ENCODE measurements around the gene ZNF316.

The ZNF316 gene

DNA sequence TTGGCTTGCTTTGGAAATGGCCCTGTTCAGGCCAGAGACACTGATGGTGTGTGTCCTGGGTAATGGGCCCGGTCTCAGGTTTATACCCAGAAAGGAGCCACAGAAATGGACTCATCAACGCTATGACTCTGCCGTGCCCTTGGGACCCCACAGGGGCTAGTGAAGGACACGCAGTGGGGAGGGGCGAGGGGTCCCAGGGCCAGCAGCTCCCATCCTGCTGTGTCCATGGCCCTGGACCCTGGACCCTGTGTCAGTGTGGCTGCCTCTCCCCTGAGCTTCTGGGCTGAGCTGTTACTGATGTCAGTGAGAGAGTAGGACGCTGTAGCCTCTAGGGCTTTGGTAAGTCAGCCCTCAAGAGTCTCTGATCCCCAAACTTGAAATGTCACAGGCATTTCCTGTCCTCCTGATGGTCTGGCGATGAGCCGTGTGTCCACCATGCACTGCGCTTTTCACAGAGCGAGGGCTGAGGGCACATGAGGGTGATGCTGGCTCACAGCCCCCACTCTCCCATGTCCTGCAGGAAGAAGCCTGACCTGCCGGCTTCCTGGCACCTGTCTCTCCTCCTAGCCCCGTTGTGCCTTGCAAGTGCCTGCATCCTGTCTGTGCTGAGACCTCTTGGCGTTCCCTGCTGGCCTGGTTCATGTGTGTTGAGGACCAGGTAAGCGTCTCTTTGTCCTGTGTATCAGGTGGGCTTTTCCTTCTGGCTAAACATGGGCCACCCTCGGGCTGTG, 4.4 kb downstream of the ZNF316 start:
- no peak overlapping the region for H3K4me3 ChIP-seq (ENCODE audit: low read depth in 1 of 2, low read length in 2 of 2)
- H3K27me3 ChIP-seq (ENCODE audit: control insufficient read depth in 1 of 2, insufficient read depth in 2 of 2, low read length in 2 of 2), result no peaks in the 10 kb centered on the region
- H3K9me3 ChIP-seq (ENCODE audit: low read length), result no peaks in the 10 kb centered on the region
- H3K36me3 ChIP-seq (ENCODE audit: insufficient read depth, low read length), result peaks cover 34% of the 10 kb centered on the region
- no peak overlapping the region for H3K9ac ChIP-seq (ENCODE audit: low read length)
- H3K4me1 ChIP-seq (ENCODE audit: insufficient read depth, low read length), result peaks cover 21% of the 10 kb centered on the region
- no peak overlapping the region for H3K27ac ChIP-seq (ENCODE audit: low read depth, low read length)

DNA sequence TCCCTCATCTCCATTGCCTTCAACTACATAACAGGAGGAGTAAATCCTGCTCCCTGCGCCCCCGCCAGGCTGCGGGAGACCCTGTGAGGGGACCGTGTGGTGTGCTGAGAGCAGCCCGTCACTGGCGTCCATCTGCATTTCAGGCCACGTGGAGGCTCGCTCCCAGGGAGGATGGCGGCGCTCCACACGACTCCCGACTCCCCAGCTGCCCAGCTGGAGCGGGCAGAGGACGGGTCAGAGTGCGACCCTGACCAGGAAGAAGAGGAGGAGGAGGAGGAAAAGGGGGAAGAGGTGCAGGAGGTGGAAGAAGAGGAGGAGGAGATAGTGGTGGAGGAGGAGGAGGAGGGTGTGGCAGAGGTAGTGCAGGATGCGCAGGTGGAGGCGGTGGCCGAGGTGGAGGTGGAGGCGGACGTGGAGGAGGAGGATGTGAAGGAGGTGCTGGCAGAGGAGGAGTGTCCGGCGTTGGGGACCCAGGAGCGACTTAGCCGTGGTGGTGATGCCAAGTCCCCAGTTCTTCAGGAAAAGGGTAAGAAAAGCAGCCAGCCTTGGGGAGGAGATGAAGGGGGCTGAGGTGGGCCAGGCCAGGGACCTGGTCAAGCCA, 5.2 kb downstream of the ZNF316 start:
- Histone ChIP-seq H3K9ac (ENCODE audit: low read length) (no peak overlapping the region), H3K27me3 (ENCODE audit: control insufficient read depth in 1 of 2, insufficient read depth in 2 of 2, low read length in 2 of 2) (no peaks in the 10 kb centered on the region), H3K36me3 (ENCODE audit: insufficient read depth, low read length) (peaks cover 34% of the 10 kb centered on the region), H3K9me3 (ENCODE audit: low read length) (no peaks in the 10 kb centered on the region), H3K4me3 (ENCODE audit: low read depth in 1 of 2, low read length in 2 of 2) (no peak overlapping the region), H3K4me1 (ENCODE audit: insufficient read depth, low read length) (peaks cover 20% of the 10 kb centered on the region), H3K27ac (ENCODE audit: low read depth, low read length) (no peak overlapping the region)

DNA sequence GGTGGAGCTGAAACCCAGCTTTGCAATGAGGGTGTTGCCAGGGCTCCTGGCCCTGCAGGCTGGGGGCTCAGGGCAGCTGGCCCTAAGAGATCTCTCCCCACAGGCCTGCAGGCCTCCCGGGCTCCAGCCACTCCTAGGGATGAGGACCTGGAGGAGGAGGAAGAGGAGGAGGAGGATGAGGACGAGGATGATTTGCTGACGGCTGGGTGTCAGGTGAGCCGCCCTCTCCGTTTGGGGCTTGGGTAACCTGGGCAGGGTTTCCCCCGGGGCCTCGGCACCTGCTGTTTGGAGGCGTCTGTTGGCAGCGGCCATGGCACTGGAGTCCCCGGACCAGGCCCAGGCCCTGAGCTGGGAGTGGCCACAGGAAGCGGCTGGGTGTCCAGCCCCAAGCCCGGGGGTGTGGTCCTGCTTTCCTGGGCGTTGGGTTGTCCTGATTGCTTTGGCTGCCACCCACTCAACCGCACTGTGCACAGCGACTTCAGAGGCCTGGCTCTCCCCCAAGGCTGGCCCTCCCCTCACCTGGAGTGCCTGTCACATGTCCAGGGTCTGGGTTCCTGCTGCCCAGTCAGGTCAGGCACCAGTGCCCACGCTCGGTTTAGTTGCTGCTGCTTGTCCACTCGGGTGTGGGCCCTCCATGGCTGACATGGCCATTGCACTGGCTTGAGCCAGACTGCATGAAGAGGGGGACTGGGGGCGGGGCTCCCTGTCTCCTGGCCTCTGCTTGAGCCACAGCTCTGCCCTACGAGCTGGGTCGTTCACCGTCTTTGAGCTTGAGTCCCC, 5.9 kb downstream of the ZNF316 start:
- Histone ChIP-seq H3K9me3 (ENCODE audit: low read length) (no peaks in the 10 kb centered on the region), H3K4me3 (ENCODE audit: low read depth in 1 of 2, low read length in 2 of 2) (no peak overlapping the region), H3K27ac (ENCODE audit: low read depth, low read length) (no peak overlapping the region), H3K36me3 (ENCODE audit: insufficient read depth, low read length) (peaks cover 34% of the 10 kb centered on the region), H3K9ac (ENCODE audit: low read length) (no peak overlapping the region), H3K4me1 (ENCODE audit: insufficient read depth, low read length) (peaks cover 18% of the 10 kb centered on the region), H3K27me3 (ENCODE audit: control insufficient read depth in 1 of 2, insufficient read depth in 2 of 2, low read length in 2 of 2) (no peaks in the 10 kb centered on the region)

DNA sequence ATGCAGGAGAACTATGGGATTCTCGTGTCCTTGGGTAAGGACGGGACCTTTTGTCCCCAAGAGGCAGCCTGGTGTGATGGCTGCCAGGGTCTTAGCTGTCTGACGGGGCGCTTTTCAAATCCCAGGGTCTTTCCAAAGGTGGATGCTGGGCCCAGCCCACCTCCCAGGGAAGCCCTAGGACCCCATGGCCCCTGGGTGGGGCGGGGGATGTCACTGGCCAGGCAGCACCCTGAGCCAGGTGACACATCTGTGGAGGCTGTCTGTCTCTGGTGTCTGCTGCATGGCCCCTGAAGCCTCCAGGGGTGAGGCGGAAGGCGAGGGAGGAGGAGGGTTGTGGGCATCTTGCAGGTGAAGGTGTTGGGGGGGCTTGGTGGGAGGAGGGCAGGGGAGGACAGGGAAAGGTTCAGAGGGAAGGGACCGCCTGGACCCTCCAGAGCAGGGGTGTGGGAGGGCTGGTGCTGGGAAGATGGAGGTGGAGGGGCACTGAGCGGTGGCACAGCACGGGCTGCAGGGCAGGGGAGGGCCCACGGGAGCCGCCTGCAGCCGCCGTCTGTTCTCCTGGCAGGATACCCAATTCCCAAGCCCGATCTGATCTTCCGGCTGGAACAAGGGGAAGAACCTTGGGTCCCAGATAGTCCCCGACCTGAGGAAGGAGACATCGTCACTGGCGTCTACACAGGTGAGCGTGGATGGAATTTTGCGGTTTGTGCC, 7.0 kb downstream of the ZNF316 start:
- Histone ChIP-seq H3K27ac (ENCODE audit: low read depth, low read length) (no peak overlapping the region), H3K36me3 (ENCODE audit: insufficient read depth, low read length) (peaks cover 34% of the 10 kb centered on the region)

DNA sequence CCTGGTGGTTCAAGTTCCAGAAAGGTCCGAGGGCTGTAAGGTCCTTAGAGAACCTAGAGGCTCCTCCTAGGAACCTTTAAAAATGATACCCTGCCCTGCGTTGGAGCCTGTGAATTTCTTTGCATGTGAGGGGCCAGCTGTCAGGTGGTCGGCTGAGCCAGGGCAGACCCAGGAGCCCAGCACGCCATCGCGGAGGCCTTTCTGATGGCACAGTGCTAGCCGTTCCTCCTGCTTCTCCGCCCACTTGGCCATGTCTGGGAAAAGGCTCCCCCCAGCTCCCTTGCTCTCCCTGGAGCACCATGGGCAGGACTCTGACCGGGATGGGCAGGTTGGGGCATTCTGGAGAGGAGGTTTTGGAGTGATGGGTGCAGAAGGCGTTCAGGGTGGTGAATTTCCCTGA, 7.6 kb downstream of the ZNF316 start:
- no peaks in the 10 kb centered on the region for H3K27me3 ChIP-seq (ENCODE audit: control insufficient read depth in 1 of 2, insufficient read depth in 2 of 2, low read length in 2 of 2)
- H3K36me3 ChIP-seq (ENCODE audit: insufficient read depth, low read length), result peaks cover 39% of the 10 kb centered on the region
- peaks cover 4% of the 10 kb centered on the region for H3K4me1 ChIP-seq (ENCODE audit: insufficient read depth, low read length)

More for the DNA sequence above, 7.0 kb downstream of the ZNF316 start:
- H3K27me3 ChIP-seq (ENCODE audit: control insufficient read depth in 1 of 2, insufficient read depth in 2 of 2, low read length in 2 of 2), result no peaks in the 10 kb centered on the region
- H3K9me3 ChIP-seq (ENCODE audit: low read length), result no peaks in the 10 kb centered on the region
- peaks cover 8% of the 10 kb centered on the region for H3K4me1 ChIP-seq (ENCODE audit: insufficient read depth, low read length)
- H3K9ac ChIP-seq (ENCODE audit: low read length), result no peak overlapping the region
- no peak overlapping the region for H3K4me3 ChIP-seq (ENCODE audit: low read depth in 1 of 2, low read length in 2 of 2)

DNA sequence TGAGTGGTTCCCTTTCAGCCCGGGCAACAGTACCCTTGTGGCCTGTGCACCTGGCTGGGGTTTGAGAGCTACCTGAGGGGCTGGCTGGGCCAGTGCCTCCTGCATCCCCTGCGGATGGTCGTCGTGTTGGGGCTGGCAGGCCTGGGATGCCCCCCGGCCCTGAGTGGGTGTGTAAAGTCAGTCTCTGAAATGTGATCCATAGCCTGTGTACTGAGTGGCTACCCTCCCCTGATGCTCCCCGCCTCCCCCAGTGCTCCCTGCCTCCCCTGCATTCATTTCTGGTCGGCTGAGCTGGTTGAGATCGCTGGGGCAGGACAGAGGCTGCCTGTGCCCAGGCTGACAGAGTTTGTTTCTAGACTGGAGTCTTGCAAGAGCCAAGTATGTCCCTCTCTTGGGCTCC, 9.3 kb downstream of the ZNF316 start:
- Histone ChIP-seq H3K36me3 (ENCODE audit: insufficient read depth, low read length) (peaks cover 38% of the 10 kb centered on the region), H3K9me3 (ENCODE audit: low read length) (no peaks in the 10 kb centered on the region), H3K4me3 (ENCODE audit: low read depth in 1 of 2, low read length in 2 of 2) (no peak overlapping the region), H3K27me3 (ENCODE audit: control insufficient read depth in 1 of 2, insufficient read depth in 2 of 2, low read length in 2 of 2) (no peaks in the 10 kb centered on the region), H3K27ac (ENCODE audit: low read depth, low read length) (no peak overlapping the region), H3K9ac (ENCODE audit: low read length) (no peak overlapping the region), H3K4me1 (ENCODE audit: insufficient read depth, low read length) (no peaks in the 10 kb centered on the region)

More for the DNA sequence above, 7.6 kb downstream of the ZNF316 start:
- Histone ChIP-seq H3K27ac (ENCODE audit: low read depth, low read length) (no peak overlapping the region), H3K9ac (ENCODE audit: low read length) (no peak overlapping the region), H3K4me3 (ENCODE audit: low read depth in 1 of 2, low read length in 2 of 2) (no peak overlapping the region), H3K9me3 (ENCODE audit: low read length) (no peaks in the 10 kb centered on the region)

DNA sequence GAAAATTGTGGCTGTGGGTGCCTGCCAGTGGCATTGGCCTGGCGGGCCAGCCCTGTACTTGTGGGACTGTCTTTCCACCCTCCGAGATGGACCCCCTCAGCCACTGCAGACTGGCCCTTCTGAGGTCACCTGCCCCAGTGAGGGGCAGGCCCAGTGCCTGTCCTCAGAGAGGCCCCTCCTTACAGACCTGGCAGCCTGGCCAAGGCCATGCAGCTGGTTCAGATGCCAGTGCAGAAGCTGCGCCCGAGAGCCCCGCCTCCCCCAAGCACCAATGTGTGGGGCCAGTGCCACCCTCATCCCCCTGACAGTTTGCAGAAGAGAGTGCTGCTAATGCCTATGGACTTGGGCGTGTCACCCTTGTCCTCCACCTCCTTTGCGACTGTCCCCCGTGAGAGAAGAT, 10.0 kb downstream of the ZNF316 start:
- H3K9ac ChIP-seq (ENCODE audit: low read length), result no peak overlapping the region
- H3K27ac ChIP-seq (ENCODE audit: low read depth, low read length), result no peak overlapping the region
- peaks cover 36% of the 10 kb centered on the region for H3K36me3 ChIP-seq (ENCODE audit: insufficient read depth, low read length)
- H3K4me3 ChIP-seq (ENCODE audit: low read depth in 1 of 2, low read length in 2 of 2), result no peak overlapping the region
- H3K27me3 ChIP-seq (ENCODE audit: control insufficient read depth in 1 of 2, insufficient read depth in 2 of 2, low read length in 2 of 2), result no peaks in the 10 kb centered on the region
- H3K4me1 ChIP-seq (ENCODE audit: insufficient read depth, low read length), result no peaks in the 10 kb centered on the region
- H3K9me3 ChIP-seq (ENCODE audit: low read length), result no peaks in the 10 kb centered on the region

DNA sequence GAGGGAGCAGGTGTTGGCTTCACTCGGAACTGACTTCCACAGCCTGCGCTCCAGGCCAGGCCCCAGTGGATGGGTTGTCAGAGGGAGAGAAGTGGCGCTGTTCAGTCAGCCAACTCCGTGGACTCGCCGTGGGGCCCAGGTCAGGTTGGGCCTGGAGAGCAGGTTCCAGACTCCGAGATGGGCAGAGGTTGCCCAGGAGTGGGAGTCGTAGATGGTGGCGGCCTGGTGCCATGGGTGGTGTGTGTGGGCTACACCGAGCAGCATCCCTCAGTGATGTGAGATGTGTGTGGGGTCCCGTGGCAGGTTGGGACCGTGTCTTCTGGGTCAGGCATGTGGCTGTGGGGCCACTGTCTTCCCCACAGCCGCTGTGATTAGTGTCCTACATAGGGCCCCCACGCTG, 10.4 kb downstream of the ZNF316 start:
- no peaks in the 10 kb centered on the region for H3K9me3 ChIP-seq (ENCODE audit: low read length)
- H3K36me3 ChIP-seq (ENCODE audit: insufficient read depth, low read length), result peaks cover 40% of the 10 kb centered on the region
- H3K27me3 ChIP-seq (ENCODE audit: control insufficient read depth in 1 of 2, insufficient read depth in 2 of 2, low read length in 2 of 2), result no peaks in the 10 kb centered on the region
- no peak overlapping the region for H3K27ac ChIP-seq (ENCODE audit: low read depth, low read length)
- no peaks in the 10 kb centered on the region for H3K4me1 ChIP-seq (ENCODE audit: insufficient read depth, low read length)
- no peak overlapping the region for H3K4me3 ChIP-seq (ENCODE audit: low read depth in 1 of 2, low read length in 2 of 2)
- H3K9ac ChIP-seq (ENCODE audit: low read length), result no peak overlapping the region

DNA sequence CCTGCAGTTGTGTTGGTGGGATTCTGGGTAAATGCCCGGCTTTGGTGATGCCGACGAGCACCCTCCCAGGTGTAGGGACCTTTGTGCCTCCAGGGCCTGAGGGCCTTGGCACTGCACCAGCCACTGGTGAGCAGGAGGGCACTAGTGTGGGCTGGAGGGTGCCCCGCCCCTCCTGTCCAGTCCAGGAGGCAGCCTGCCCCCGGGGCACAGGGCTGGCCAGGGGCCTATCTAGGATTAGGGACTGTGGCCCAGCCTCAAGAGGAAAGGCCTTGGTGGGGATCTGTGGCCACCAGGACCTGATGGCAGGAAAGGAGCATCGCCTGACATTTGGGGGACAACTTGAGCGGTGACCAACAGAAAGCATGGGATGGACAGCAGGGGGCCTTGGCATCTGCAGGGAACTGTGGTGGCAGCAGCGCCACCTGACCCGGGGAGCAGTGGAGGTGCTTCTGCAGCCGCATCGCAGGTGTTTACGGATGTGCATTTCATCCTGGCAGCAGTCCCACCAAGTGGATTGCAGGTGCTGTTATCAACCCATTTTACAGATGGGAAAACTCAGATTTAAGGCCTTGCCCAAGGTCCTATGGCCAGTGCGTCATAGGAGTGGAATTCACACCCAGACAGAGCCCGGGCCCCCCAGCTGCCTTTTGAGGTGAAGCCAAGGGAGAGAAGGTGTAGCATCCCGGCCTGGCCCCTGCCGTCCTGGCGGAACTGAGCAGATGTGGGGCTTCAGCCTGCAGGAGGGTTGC, 11.1 kb downstream of the ZNF316 start:
- H3K4me1 ChIP-seq (ENCODE audit: insufficient read depth, low read length), result no peaks in the 10 kb centered on the region
- no peak overlapping the region for H3K4me3 ChIP-seq (ENCODE audit: low read depth in 1 of 2, low read length in 2 of 2)
- no peaks in the 10 kb centered on the region for H3K9me3 ChIP-seq (ENCODE audit: low read length)
- H3K27me3 ChIP-seq (ENCODE audit: control insufficient read depth in 1 of 2, insufficient read depth in 2 of 2, low read length in 2 of 2), result no peaks in the 10 kb centered on the region
- H3K36me3 ChIP-seq (ENCODE audit: insufficient read depth, low read length), result peaks cover 34% of the 10 kb centered on the region
- H3K27ac ChIP-seq (ENCODE audit: low read depth, low read length), result no peak overlapping the region
- no peak overlapping the region for H3K9ac ChIP-seq (ENCODE audit: low read length)

DNA sequence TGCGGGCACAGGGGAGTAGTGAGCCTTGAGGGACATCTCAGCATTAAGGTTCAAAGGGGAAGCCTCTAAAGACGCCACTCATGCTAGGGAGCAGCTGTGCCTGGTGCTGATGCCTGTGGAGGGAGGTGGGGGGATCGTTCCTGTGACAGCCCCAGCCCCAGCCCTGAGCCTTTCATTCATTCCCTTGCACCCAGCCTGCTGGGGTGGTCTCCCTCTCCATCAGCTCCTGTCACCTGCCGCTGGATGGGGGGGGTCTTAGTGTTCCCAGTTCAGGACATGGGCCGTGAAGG, 11.6 kb downstream of the ZNF316 start:
- H3K4me1 ChIP-seq (ENCODE audit: insufficient read depth, low read length), result no peaks in the 10 kb centered on the region
- no peaks in the 10 kb centered on the region for H3K27me3 ChIP-seq (ENCODE audit: control insufficient read depth in 1 of 2, insufficient read depth in 2 of 2, low read length in 2 of 2)
- H3K36me3 ChIP-seq (ENCODE audit: insufficient read depth, low read length), result peaks cover 29% of the 10 kb centered on the region
- no peak overlapping the region for H3K9ac ChIP-seq (ENCODE audit: low read length)
- H3K27ac ChIP-seq (ENCODE audit: low read depth, low read length), result no peak overlapping the region
- no peak overlapping the region for H3K4me3 ChIP-seq (ENCODE audit: low read depth in 1 of 2, low read length in 2 of 2)
- no peaks in the 10 kb centered on the region for H3K9me3 ChIP-seq (ENCODE audit: low read length)
